GM20431 (cell line): ENCODE data around the gene CD164L2.

ENCODE experiments used
- in situ Hi-C: fragments of 300-500 bp; cut with MseI, MboI; formaldehyde crosslinking; loops from one replicate; pipeline ENCODE4 v1.15.0; 2020; ENCODE audit warnings: low sequenced_read_pairs; ENCODE audit not compliant: unreplicated experiment

Gene CD164L2

DNA sequence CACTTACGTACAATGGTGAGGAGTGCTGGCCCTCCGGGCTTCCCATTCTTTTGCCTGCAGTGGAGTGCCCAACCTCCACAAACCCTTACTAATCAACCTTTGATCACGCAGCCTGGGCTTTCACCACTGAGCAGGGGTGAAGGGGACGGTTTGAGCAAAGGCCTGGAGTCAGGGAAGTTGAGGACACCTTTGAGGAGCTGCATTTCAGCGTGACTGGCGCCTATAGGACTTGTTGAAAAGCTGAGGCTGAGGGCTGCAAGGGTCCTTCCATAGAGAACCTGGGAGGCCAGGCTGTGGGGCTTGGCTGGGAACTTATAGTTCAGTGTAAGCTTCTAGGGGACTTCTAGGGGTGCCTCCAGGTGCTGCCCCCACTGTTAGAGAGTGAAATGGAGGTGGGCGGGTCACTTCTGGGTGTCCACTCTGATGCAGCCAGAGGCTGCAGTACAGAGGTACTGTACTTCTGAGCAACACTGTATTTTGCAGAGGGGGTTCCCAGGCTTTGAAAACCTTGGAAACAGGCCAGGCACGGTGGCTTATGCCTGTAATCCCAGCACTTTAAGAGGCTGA is 31.5 kb downstream of the CD164L2 start:
- in situ Hi-C loops = no loop called here

DNA sequence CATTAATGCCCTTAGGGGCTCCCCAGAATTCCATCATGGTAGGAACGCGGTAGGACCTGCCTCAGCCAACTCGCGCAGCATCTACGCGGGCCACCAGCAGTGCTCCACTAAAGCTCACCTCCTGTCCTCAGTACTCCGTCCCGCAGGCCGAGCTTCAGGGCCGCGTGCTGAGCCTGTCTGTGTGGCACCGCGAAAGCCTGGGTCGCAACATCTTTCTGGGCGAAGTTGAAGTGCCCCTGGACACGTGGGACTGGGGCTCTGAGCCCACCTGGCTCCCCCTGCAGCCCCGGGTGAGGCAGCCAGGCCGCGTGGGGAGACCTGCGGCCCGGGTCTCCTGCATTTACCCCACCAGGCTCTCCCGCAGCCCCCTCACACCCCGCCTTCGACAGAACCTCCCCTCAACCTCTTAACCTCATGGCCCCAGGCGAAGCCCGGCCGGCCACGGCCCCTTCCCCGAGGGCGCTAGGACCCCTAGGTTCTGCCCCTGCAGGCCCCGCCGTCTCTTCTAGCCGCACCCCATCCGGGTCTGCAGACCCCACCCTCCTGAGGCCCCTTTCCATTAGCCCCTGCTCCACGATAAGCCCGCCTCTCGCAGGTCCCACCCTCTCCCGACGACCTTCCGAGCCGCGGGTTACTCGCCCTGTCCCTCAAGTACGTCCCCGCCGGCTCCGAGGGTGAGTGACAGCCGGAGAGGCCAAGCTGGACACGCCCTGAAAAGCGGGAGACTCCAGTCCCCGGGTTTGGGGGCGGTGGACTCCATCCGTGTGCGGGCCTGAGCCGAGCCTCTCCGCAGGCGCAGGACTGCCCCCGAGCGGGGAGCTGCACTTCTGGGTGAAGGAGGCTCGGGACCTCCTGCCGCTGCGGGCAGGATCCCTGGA is 32.2 kb downstream of the CD164L2 start:
- in situ Hi-C loops = no loop called here

DNA sequence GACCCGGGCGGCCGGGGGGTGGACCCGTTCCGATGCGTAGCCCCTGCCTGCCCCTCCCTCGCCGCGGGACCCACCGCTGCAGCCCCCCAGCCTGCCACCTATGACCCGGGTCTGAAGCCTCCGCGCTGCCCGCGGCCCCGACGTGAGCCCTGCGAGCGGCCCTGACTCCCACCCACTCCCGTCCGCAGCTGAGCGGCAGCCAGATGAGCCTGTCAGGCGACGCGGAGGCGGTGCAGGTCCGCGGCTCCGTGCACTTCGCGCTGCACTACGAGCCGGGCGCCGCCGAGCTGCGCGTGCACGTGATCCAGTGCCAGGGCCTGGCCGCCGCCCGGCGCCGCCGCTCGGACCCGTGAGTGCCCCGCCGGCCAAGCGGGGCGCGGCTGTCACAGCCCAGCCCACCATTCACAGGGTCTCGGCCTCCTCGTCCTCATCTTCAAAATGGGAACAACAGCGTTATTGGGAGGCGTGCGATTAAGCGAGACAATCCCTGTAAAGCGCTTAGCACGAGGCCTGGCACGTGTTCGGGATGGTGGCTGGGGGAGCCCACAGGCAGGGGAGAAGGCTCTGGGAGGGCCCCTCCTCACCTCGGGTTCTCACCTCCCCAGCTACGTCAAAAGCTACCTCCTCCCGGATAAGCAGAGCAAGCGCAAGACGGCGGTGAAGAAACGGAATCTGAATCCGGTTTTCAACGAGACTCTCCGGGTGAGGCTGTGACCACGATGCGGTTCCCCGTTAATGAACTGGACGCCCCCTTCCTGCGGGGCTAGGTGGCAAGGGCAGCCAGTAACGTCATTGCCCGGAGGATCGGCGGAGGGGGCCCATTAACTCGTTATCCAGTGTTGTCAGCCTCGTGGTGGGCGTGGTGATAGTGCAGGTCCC is 33.1 kb downstream of the CD164L2 start:
- in situ Hi-C loops = no loop called here

DNA sequence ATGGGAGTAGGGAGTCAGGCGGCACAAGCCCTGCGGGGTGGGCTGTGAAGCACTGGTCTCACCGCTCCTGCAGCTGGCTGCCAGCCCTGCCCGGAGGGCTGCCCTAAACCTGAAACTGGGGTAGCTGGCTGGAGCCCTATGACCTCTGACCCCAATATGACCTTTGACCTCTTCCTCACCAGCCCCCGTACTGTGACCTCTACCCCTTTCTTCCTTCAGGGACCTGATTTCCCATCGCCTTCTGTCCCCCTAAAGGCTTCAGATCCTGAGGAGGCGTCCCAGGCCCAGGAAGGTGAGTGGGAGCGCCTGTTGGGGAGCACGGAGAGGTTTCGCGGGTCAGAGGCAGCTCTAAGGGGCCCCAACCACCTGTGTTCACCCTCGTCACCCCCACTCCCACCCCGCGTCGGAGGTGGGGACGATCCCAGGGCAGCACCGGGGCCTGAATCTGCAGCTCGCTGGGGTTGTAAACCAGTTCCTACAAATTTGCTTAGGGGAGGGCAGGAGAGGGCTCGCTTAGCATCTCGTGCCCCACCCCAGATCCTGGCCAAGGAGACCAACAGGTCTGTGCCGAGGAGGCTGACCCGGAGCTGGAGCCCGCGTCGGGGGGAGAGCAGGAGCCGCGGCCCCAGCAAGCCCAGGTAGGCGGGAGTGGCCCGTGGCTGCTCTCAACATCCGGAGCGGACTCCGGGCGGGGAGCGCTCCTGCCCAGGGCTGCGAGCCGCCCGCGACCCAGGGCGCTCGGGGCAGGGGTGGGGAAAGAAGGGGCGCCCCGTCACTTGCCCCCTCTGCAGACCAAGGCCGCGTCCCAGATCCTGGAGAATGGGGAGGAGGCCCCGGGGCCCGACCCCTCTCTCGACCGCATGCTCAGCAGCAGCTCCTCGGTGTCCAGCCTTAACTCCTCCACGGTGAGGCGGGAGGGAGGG is 34.0 kb downstream of the CD164L2 start:
- in situ Hi-C loops = no loop called here

DNA sequence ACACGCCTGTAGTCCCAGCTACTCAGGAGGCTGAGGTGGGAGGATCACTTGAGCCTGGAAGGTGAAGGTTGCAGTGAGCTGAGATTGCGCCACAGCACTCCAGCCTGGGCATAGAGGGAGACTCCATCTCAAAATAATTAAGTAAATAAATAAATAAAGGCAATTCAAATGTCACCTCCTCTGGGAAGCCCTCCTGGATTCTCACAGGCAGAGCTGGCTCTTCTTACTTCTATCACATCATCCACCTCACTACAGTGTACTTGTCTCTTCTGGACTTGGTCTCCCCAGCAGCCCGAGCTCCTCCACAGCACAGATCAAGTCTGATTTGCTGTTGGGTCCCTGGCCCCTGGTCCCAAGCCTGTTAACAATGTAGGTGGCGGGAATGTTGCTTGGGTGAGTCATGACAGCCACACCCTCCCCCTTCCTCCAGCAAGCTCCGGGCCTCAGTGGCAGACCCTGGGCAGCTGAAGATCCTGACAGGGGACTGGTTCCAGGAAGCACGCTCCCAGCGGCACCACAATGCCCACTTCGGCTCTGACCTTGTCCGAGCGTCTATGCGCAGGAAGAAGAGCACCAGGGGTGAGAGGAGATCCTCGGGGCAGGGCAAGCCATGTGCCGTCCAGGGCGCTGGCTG is 36.0 kb downstream of the CD164L2 start:
- in situ Hi-C loops = no loop called here

DNA sequence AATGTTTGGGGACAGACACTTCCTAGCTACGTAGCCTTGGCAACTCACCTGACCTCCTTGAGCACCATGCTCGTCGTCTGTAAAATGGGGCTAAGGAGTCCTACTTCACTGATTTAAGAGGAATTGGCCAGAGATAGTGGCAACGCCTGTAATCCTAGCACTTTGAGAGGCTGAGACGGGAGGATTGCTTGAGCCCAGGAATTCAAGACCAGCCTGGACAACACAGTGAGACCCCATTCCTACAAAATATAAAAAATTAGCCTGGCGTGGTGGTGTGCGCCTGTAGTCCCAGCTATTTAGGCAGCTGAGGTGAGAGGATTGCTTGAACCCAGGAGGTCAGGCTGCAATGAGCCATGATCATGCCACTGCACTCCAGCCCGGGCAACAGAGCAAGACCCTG is 36.8 kb downstream of the CD164L2 start:
- in situ Hi-C loops = no loop called here

DNA sequence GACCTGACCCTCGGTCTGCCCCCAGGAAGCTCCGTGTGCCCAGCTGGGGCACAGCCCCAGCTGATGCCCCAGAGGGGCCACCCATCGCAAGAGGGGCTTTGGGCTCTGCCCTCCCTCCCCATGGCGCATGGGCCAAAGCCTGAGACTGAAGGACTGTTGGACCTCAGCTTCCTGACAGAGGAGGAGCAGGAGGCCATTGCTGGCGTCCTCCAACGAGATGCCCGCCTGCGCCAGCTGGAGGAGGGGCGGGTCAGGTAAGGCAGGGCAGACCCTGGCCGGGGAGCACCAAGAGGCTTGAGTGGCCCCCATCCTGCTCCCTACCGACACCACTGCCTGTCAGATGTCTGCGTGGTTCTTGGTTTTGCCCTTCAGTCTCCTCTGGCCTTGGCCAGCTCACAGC is 37.9 kb downstream of the CD164L2 start:
- in situ Hi-C loops = no loop called here

DNA sequence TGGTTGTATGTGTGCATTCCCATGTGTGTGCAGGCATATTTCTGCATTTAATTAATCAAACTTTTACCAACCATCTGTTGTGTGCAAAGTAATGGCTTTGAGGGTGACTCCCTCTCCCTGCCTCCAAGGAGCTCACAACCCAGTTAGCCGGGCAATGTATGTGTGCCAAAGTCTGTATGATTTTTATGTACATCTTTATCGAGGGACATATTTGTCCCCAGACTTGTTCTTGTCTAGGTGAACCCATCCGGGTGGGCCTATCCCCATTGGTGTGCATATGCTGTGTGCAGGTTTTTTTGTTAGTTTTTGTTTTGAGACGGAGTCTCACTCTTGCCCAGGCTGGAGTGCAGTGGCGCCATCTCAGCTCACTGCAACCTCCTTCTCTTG is 39.5 kb downstream of the CD164L2 start:
- in situ Hi-C loops = no loop called here

DNA sequence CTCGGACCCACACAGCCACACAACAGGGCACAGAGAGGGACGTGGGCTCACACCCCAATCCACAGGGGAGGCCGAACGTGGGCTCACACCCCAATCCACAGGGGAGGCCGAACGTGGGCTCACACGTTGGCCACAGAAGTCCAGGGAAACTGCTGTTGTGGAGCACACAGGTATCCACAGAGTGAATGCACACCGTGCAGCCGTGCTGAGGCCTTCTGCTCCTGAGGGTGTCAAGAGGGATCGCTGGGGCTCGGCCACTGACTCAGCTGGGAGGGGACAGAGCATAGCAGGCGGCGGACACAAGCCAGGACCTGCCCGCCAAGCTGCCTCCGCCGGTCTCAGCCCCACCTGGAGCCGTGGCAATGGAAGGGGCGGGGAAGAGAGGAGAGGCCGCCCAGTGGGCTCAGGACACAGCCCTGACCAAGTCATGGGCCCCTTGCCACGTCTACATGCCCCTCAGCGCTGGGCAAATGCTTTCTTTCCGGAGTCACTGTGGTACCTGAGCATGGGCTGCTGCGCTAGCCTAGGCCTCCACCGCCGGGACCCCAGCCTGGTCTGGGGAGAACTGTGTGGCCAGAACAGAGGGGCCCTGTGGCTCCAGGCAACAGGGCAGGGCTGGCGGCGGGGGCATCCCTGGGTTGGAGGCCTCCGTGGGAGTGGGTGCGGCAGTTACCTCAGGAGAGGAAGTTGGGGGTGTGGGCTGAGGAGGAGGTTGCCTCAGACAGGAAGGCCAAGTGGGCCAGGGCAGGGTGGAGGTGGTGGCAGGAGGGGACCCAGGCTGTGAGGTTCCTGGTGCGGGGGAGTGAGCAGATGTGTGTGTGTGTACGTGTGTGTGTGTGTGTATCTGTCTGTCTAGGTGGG is 40.1 kb downstream of the CD164L2 start:
- in situ Hi-C loops = no loop called here

DNA sequence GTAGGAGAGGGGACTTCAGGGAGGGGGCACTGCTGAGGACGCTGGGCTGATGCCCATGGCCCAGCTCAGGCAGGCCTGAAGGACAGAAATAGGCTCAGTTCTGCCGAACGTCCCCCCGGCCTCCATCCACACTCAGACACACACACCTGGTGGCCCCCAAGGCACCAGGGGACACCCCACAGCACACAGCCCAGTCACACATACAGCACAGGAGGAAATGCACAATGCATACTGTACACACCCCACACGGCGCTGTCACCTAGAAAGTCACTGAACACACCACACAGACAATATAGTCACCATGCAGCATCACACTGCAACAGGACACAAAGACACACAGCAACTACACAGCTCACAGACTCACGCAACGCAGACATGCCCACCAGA is 40.7 kb downstream of the CD164L2 start:
- in situ Hi-C loops = no loop called here

DNA sequence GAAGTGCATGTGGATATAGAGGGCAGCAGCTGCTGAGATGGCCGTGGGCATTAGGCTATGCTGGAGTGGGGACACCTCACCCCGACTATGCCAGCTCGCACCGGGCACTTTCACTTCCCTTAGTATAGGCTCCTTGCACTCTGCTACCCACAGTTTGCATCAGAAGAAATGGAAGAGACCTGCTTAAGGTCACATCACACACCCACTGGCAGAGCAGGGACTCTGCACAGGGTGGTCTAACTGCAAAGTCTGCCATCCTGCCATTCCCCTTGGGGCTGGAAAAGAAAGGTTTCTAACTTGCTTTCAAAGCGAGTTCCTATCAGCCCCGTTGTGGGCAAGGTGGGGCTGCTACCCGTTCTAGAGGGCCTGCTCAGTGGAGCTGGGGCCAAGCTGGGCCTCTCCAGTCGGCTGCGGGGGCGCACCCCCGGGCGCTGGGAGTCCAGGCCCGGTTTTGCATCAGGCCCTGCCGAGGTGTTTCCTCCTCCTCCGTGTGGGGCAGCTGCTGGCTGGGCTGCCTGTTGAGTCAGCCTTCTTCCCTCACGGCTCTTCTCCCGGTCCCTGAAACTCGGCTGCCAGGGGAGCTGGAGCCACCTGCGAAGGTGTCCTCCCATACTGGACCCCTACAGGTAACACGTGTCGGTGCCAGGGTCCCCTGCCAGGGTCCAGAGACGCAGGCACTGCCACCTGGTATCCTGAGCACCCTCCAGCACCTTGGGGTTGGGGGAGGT is 41.4 kb downstream of the CD164L2 start, which contains the start of gene SYTL1:
SYTL1 (plus strand) TSS at position 498 of the 728 bp plus-strand sequence. CDS start 3,313 bp downstream, outside the sequence.
- in situ Hi-C loops = no loop called here

DNA sequence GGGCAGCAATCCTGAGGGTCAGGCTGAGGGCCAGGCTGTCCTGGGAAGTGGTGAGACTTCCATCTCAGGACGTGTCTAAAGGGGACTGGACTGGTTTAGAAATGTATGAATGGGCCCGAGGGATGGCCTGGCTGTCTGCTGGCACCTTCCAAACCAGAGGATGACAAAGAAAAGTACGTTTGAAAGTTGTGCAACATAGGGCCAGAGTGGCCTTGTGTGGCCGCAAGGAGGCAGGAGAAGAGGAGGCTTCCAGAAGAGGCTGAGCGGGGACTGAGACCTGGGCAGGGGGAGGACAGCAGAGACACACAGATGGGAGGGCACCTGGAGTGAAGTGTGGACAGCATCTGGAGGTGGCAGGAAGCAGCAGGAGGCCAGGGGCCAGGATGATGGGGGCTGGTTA is 43.9 kb downstream of the CD164L2 start:
- in situ Hi-C loops = no loop called here

DNA sequence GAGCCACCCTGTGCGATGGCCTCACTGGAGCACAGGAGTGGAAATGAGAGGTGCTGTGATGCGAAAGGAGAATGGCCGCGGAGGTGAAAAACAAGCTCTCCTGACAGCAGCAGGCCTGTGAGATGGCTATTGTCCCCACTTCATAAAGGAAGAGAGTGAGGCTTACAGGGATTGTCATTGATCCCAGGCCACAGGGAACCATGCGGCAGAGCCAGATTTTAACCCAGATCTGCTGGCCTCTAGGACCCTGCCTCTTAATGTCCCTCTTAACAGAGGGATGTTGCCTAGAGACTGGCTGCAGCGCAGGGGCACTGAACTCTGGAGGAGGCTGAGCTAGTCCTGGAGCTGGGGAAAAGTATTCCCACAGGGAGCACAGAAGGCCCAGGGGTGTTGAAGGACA is 44.4 kb downstream of the CD164L2 start:
- in situ Hi-C loops = no loop called here

DNA sequence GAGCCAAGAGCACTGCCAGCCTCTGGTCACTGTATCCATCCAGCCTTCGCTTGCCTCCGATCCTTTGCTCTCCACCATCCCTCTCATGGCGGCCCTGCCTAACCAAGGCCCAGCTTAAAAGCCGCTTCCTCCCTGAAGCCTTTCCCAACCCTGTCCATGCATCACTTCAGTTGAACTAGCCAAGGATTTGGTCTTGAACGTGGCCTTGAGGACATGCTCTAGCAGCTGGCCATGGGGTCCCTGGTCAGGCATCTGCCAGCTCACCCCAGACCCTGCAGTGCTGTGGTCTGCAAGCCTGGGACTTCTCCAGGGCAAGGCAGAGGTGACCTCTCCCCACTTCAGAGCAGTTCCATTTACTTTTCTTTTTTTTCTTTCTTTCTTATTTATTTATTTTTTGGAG is 46.4 kb downstream of the CD164L2 start:
- in situ Hi-C loops = no loop called here

DNA sequence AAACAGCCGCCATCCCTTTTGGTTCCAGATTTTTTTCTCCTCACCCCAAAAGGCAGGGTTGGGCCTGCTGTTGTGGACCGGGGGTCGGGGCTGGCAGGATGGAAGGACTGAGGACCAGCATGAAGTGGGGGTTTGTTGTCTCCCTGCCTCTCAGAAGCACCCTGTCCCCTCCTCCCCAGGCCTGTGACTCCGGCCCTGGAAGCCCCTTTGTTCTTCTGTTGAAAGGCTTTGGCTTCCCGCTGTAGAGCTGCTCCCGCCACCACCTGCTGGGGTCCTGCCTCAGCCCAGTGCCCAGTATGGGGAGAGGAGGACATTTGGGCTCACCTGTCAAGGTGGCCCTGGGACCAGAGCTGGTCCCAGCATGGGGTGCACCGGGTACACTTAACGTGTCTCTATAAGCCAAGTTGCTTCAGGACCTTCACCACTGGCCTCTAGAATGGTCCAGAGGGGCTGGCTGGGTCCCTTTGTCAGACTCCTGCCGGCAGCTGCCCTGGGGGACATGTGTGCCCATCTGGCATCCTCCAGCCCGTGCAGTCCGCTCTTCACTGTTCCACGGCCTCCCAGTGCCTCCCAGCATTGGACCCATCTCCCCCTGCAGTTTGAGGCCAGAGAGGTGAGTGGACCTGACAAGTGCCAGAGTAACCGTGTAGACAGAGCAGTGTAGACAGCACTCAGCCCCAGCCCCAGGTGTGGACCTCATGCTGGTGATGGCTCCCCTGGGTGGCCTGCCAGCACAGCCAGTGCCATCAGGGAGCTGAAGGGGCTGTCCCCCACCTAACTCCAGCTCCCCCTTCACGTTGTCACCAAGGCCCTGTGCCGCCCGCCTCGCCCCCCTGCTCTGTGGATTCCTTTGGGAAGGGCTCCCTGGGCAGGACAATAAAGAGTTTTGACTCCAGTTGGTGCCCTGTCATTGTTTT is 47.4 kb downstream of the CD164L2 start:
- in situ Hi-C loops = no loop called here

DNA sequence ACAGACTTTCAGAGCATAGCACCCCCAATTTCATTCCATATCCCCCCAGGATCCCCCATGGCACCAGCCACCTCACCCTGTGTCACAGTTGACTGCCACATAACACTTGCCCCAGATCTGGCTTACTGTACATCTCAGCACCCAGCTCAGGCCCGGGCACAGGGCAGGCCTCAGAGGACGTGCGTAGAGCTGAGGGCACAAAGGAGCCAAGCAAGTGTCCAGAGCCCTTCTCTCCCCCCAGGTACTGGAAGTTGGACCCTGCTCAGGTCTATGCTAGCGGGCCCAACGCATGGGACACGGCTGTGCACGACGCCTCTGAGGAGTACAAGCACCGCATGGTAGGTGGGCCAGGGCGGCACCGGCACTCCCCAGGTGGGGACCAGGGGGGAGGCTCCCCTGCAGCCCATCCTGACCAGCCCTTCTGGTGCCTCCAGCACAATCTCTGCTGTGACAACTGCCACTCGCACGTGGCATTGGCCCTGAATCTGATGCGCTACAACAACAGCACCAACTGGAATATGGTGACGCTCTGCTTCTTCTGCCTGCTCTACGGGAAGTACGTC is 49.3 kb downstream of the CD164L2 start:
- in situ Hi-C loops = no loop called here
